HEK293 (cell line): ENCODE data around the gene RELB.
A peak's percentile ranks its signal among the peaks of the same experiment; 100 is the strongest.

Source experiments
- ATF2 ChIP-seq: fragments of 450-650 bp; formaldehyde crosslinking; IDR thresholded peaks from 2 replicates; pipeline ENCODE4 v1.5.1; 2016; ENCODE audit warnings: missing biosample characterization, missing genetic modification characterization, low read depth
- GLI4 ChIP-seq: fragments of 450-650 bp; formaldehyde crosslinking; IDR thresholded peaks from 2 replicates; pipeline ENCODE4 v1.5.1; 2016; ENCODE audit warnings: missing biosample characterization, missing genetic modification characterization
- KLF1 ChIP-seq: fragments of 450-650 bp; formaldehyde crosslinking; IDR thresholded peaks from 2 replicates; pipeline ENCODE4 v1.5.1; 2016; ENCODE audit warnings: missing biosample characterization, missing genetic modification characterization
- KLF10 ChIP-seq: fragments of 450-650 bp; IDR thresholded peaks from 2 replicates; pipeline ENCODE4 v1.5.1; 2018; ENCODE audit warnings: missing biosample characterization, mild to moderate bottlenecking, missing genetic modification characterization
- KLF16 ChIP-seq: fragments of 450-650 bp; formaldehyde crosslinking; IDR thresholded peaks from 2 replicates; pipeline ENCODE4 v1.5.1; 2017; ENCODE audit warnings: missing biosample characterization, missing genetic modification characterization
- KLF9 ChIP-seq: fragments of 450-650 bp; formaldehyde crosslinking; IDR thresholded peaks from 2 replicates; pipeline ENCODE4 v1.5.1; 2016; ENCODE audit warnings: missing biosample characterization, missing genetic modification characterization, low read depth
- MZF1 ChIP-seq: fragments of 450-650 bp; formaldehyde crosslinking; IDR thresholded peaks from 2 replicates; pipeline ENCODE4 v1.5.1; 2017; ENCODE audit warnings: missing biosample characterization, missing genetic modification characterization, borderline replicate concordance
- OSR2 ChIP-seq: fragments of 450-650 bp; formaldehyde crosslinking; IDR thresholded peaks from 2 replicates; pipeline ENCODE4 v1.5.1; 2016; ENCODE audit warnings: missing biosample characterization, missing genetic modification characterization
- OVOL3 ChIP-seq: fragments of 450-650 bp; formaldehyde crosslinking; IDR thresholded peaks from 2 replicates; pipeline ENCODE4 v1.5.1; 2016; ENCODE audit warnings: missing biosample characterization, missing genetic modification characterization
- SP2 ChIP-seq: fragments of 450-650 bp; formaldehyde crosslinking; IDR thresholded peaks from 2 replicates; pipeline ENCODE4 v1.5.1; 2016; ENCODE audit warnings: missing biosample characterization, missing genetic modification characterization
- SP3 ChIP-seq: fragments of 450-650 bp; formaldehyde crosslinking; IDR thresholded peaks from 2 replicates; pipeline ENCODE4 v1.5.1; 2016; ENCODE audit warnings: missing biosample characterization, missing genetic modification characterization
- ZBTB7A ChIP-seq: fragments of 450-650 bp; formaldehyde crosslinking; IDR thresholded peaks from 2 replicates; pipeline ENCODE4 v1.5.1; 2016; ENCODE audit warnings: low read depth, missing biosample characterization, missing genetic modification characterization
- ZEB2 ChIP-seq: fragments of 450-650 bp; formaldehyde crosslinking; IDR thresholded peaks from 2 replicates; pipeline ENCODE4 v1.5.1; 2016; ENCODE audit warnings: missing biosample characterization, missing genetic modification characterization
- ZNF169 ChIP-seq: fragments of 450-650 bp; formaldehyde crosslinking; IDR thresholded peaks from 2 replicates; pipeline ENCODE4 v1.5.1; 2016; ENCODE audit warnings: missing biosample characterization, missing genetic modification characterization
- ZNF174 ChIP-seq: fragments of 450-650 bp; formaldehyde crosslinking; IDR thresholded peaks from 2 replicates; pipeline ENCODE4 v1.5.0; 2017; ENCODE audit warnings: missing biosample characterization, mild to moderate bottlenecking, missing genetic modification characterization
- ZNF2 ChIP-seq: fragments of 450-650 bp; formaldehyde crosslinking; IDR thresholded peaks from 2 replicates; pipeline ENCODE4 v1.5.1; 2016; ENCODE audit warnings: missing biosample characterization, missing genetic modification characterization
- ZNF239 ChIP-seq: fragments of 450-650 bp; formaldehyde crosslinking; IDR thresholded peaks from 2 replicates; pipeline ENCODE4 v1.5.1; 2016; ENCODE audit warnings: missing biosample characterization, missing genetic modification characterization
- ZNF24 ChIP-seq: fragments of 450-650 bp; formaldehyde crosslinking; IDR thresholded peaks from 2 replicates; pipeline ENCODE4 v1.5.1; 2016; ENCODE audit warnings: missing biosample characterization, missing genetic modification characterization
- ZNF266 ChIP-seq: fragments of 450-650 bp; formaldehyde crosslinking; IDR thresholded peaks from 2 replicates; pipeline ENCODE4 v1.5.1; 2016; ENCODE audit warnings: missing biosample characterization, missing genetic modification characterization, low read depth
- ZNF335 ChIP-seq: fragments of 450-650 bp; formaldehyde crosslinking; conservative IDR thresholded peaks from 2 replicates; pipeline ENCODE4 v1.5.1; 2016; ENCODE audit warnings: missing biosample characterization, missing genetic modification characterization
- ZNF423 ChIP-seq: fragments of 450-650 bp; formaldehyde crosslinking; IDR thresholded peaks from 2 replicates; pipeline ENCODE4 v1.5.1; 2016; ENCODE audit warnings: missing biosample characterization, missing genetic modification characterization
- ZNF529 ChIP-seq: fragments of 450-650 bp; formaldehyde crosslinking; IDR thresholded peaks from 2 replicates; pipeline ENCODE4 v1.5.1; 2017; ENCODE audit warnings: missing genetic modification characterization, missing biosample characterization; ENCODE audit not compliant: insufficient replicate concordance
- ZNF530 ChIP-seq: fragments of 450-650 bp; formaldehyde crosslinking; IDR thresholded peaks from 2 replicates; pipeline ENCODE4 v1.5.1; 2016; ENCODE audit warnings: low read depth, missing biosample characterization, missing genetic modification characterization
- ZNF561 ChIP-seq: fragments of 450-650 bp; IDR thresholded peaks from 2 replicates; pipeline ENCODE4 v1.5.1; 2018; ENCODE audit warnings: missing biosample characterization, missing genetic modification characterization, borderline replicate concordance
- ZNF596 ChIP-seq: fragments of 450-650 bp; IDR thresholded peaks from 2 replicates; pipeline ENCODE4 v1.5.0; 2018; ENCODE audit warnings: missing biosample characterization, mild to moderate bottlenecking, missing genetic modification characterization, moderate library complexity
- ZNF624 ChIP-seq: fragments of 450-650 bp; formaldehyde crosslinking; IDR thresholded peaks from 2 replicates; pipeline ENCODE4 v1.5.1; 2017; ENCODE audit warnings: missing biosample characterization, missing genetic modification characterization
- ZNF626 ChIP-seq: fragments of 450-650 bp; sonication (Bioruptor Pico); formaldehyde crosslinking; IDR thresholded peaks from 2 replicates; pipeline ENCODE4 v1.5.1; 2018; ENCODE audit warnings: missing biosample characterization, missing genetic modification characterization, inconsistent platforms
- ZNF629 ChIP-seq: fragments of 450-650 bp; formaldehyde crosslinking; IDR thresholded peaks from 2 replicates; pipeline ENCODE4 v1.5.1; 2017; ENCODE audit warnings: missing biosample characterization, missing genetic modification characterization
- ZNF654 ChIP-seq: fragments of 450-650 bp; formaldehyde crosslinking; IDR thresholded peaks from 2 replicates; pipeline ENCODE4 v1.5.1; 2016; ENCODE audit warnings: low read depth, missing biosample characterization, missing genetic modification characterization
- ZNF747 ChIP-seq: fragments of 450-650 bp; formaldehyde crosslinking; IDR thresholded peaks from 2 replicates; pipeline ENCODE4 v1.5.1; 2016; ENCODE audit warnings: missing biosample characterization, missing genetic modification characterization
- ZNF768 ChIP-seq: fragments of 450-650 bp; formaldehyde crosslinking; IDR thresholded peaks from 2 replicates; pipeline ENCODE4 v1.5.1; 2018; ENCODE audit warnings: missing biosample characterization, mild to moderate bottlenecking, missing genetic modification characterization
- ZSCAN16 ChIP-seq: fragments of 450-650 bp; formaldehyde crosslinking; IDR thresholded peaks from 2 replicates; pipeline ENCODE4 v1.5.1; 2016; ENCODE audit warnings: missing biosample characterization, missing genetic modification characterization
- ZSCAN30 ChIP-seq: fragments of 450-650 bp; IDR thresholded peaks from 2 replicates; pipeline ENCODE4 v1.5.1; 2018; ENCODE audit warnings: missing biosample characterization, mild to moderate bottlenecking, missing genetic modification characterization, moderate library complexity
- ZXDB ChIP-seq: fragments of 450-650 bp; formaldehyde crosslinking; IDR thresholded peaks from 2 replicates; pipeline ENCODE4 v1.5.1; 2016; ENCODE audit warnings: missing biosample characterization, missing genetic modification characterization
- TF ChIP-seq, protein P1 (sequence below): fragments of 450-650 bp; formaldehyde crosslinking; IDR thresholded peaks from 2 replicates; pipeline ENCODE4 v1.5.1; 2016; ENCODE audit warnings: missing biosample characterization, missing genetic modification characterization
- TF ChIP-seq, protein P2 (sequence below): fragments of 450-650 bp; IDR thresholded peaks from 2 replicates; pipeline ENCODE4 v1.5.1; 2018; ENCODE audit warnings: missing biosample characterization, mild to moderate bottlenecking, missing genetic modification characterization

RELB gene

DNA sequence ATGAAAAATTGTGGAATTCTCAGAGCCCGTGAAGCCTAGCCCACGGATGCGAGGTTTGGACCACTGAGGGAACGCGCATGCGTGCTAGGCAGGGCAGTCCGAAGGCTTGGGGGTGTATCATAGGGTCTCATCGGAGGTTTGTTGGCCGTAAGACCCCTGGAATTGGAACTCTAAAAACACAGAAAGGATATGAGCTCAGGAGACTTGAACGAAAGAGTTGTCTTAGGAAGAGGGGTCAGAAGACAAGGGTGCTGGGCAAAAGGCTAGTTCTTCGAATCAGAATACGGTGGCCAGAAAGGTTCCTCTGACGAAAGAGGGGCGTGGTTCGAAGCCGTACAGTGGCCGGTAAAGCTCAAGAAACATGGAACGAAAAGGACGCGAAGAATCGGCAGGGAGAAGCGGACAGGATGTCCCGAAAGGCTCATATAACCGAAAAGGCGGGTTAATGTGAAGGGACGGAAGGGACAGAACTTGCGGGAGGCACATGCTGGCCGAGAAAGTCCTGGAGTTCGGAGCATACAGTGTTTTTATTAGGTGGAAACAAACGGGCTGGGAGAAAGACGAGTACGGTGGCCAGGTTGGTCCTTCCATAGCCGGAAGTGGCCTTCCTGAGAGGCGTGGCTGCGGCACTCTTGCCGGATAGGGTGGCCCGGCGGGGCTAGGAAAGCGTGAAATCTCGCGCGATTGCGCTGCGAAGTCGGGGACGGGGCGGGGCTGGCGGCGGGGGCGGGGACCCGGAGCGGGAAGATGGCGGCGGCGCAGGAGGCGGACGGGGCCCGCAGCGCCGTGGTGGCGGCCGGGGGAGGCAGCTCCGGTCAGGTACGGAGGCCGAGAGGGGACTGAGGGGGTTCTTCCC, 46.4 kb upstream of the RELB start, which contains the start of gene CLPTM1 (continued):
- TF ChIP-seq, protein P1, sequence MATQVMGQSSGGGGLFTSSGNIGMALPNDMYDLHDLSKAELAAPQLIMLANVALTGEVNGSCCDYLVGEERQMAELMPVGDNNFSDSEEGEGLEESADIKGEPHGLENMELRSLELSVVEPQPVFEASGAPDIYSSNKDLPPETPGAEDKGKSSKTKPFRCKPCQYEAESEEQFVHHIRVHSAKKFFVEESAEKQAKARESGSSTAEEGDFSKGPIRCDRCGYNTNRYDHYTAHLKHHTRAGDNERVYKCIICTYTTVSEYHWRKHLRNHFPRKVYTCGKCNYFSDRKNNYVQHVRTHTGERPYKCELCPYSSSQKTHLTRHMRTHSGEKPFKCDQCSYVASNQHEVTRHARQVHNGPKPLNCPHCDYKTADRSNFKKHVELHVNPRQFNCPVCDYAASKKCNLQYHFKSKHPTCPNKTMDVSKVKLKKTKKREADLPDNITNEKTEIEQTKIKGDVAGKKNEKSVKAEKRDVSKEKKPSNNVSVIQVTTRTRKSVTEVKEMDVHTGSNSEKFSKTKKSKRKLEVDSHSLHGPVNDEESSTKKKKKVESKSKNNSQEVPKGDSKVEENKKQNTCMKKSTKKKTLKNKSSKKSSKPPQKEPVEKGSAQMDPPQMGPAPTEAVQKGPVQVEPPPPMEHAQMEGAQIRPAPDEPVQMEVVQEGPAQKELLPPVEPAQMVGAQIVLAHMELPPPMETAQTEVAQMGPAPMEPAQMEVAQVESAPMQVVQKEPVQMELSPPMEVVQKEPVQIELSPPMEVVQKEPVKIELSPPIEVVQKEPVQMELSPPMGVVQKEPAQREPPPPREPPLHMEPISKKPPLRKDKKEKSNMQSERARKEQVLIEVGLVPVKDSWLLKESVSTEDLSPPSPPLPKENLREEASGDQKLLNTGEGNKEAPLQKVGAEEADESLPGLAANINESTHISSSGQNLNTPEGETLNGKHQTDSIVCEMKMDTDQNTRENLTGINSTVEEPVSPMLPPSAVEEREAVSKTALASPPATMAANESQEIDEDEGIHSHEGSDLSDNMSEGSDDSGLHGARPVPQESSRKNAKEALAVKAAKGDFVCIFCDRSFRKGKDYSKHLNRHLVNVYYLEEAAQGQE (tag by site-specific recombination): no peak
- TF ChIP-seq ZSCAN30 (tag by site-specific recombination) (peak; percentile 70; the same call in 1 of the 2 replicates), KLF9 (peak; percentile 99), ZNF266 (tag by site-specific recombination) (no peak), ATF2 (tag by site-specific recombination) (no peak), ZNF768 (no peak), KLF1 (tag by site-specific recombination) (peak; percentile 89), ZNF747 (tag by site-specific recombination) (no peak), ZNF596 (tag by site-specific recombination) (no peak), ZNF654 (tag by site-specific recombination) (no peak), SP2 (peak; percentile 85), OSR2 (tag by site-specific recombination) (no peak), SP3 (tag by site-specific recombination) (peak; percentile 96), ZNF529 (tag by site-specific recombination) (no peak), OVOL3 (peak; percentile 88), ZNF239 (tag by site-specific recombination) (0 out of 2 replicates have a peak, but pooled peaks have one; percentile 9), ZNF626 (tag by site-specific recombination) (no peak), ZSCAN16 (tag by site-specific recombination) (peak; percentile 70; the same call in 1 of the 2 replicates), ZNF530 (tag by site-specific recombination) (no peak), ZNF624 (tag by site-specific recombination) (no peak), ZNF24 (0 out of 2 replicates have a peak, but pooled peaks have one; percentile 82), ZBTB7A (tag by site-specific recombination) (no peak; the same call in 1 of the 2 replicates), ZEB2 (tag by site-specific recombination) (peak; percentile 87), ZXDB (peak; percentile 97), ZNF561 (tag by site-specific recombination) (peak; percentile 86), ZNF629 (tag by site-specific recombination) (peak; percentile 92), MZF1 (peak; percentile 58; the same call in 1 of the 2 replicates), KLF10 (tag by site-specific recombination) (peak; percentile 98), ZNF2 (tag by site-specific recombination) (peak; percentile 91), ZNF169 (tag by site-specific recombination) (no peak), ZNF335 (tag by site-specific recombination) (peak; percentile 99), KLF16 (tag by site-specific recombination) (peak; percentile 99), GLI4 (tag by site-specific recombination) (peak; percentile 33; the same call in 1 of the 2 replicates), ZNF423 (tag by site-specific recombination) (no peak), ZNF174 (tag by site-specific recombination) (no peak)
- TF ChIP-seq, protein P2, sequence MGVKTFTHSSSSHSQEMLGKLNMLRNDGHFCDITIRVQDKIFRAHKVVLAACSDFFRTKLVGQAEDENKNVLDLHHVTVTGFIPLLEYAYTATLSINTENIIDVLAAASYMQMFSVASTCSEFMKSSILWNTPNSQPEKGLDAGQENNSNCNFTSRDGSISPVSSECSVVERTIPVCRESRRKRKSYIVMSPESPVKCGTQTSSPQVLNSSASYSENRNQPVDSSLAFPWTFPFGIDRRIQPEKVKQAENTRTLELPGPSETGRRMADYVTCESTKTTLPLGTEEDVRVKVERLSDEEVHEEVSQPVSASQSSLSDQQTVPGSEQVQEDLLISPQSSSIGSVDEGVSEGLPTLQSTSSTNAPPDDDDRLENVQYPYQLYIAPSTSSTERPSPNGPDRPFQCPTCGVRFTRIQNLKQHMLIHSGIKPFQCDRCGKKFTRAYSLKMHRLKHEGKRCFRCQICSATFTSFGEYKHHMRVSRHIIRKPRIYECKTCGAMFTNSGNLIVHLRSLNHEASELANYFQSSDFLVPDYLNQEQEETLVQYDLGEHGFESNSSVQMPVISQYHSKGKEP (tag by site-specific recombination): no peak
